Activated T-helper 1 cell treated with anti-CD3 and anti-CD28 coated beads, Interleukin-12 subunit alpha, Interleukin-12 subunit beta, Interleukin-2, Interleukin-4 antibody, amounts not matched to agents 30 ng/mL and 10 ng/mL and 1 ng/mL, durations not matched to agents 14 hours and 24 hours and 36 hours (primary cell): ENCODE data around the gene PLCG2. TPM values are rescaled to one million over a fixed set of nuclear protein-coding genes. Genes with fewer than 3 reads are reported as not detected.

Experiments
- DNase-seq: peaks from one replicate; pipeline ENCODE4 v3.0.0; 2021; ENCODE audit warnings: low spot score
- H3K27ac Mint-ChIP-seq: one replicate; pipeline ENCODE4 v1.8.0; 2021; ENCODE audit warnings: mild to moderate bottlenecking, mixed read lengths
- H3K27me3 Mint-ChIP-seq: one replicate; pipeline ENCODE4 v1.8.0; 2022; ENCODE audit warnings: mild to moderate bottlenecking, moderate library complexity, mixed read lengths; ENCODE audit not compliant: insufficient read depth
- H3K36me3 Mint-ChIP-seq: one replicate; pipeline ENCODE4 v1.8.0; 2021; ENCODE audit warnings: low read depth, mixed read lengths
- H3K4me1 Mint-ChIP-seq: one replicate; pipeline ENCODE4 v1.8.0; 2021; ENCODE audit warnings: low read depth, mixed read lengths
- H3K4me3 Mint-ChIP-seq: one replicate; pipeline ENCODE4 v1.8.0; 2021; ENCODE audit warnings: mild to moderate bottlenecking, moderate library complexity, mixed read lengths
- H3K9me3 Mint-ChIP-seq: one replicate; pipeline ENCODE4 v1.8.0; 2021; ENCODE audit warnings: mixed read lengths
- intact Hi-C: fragments of 100-400 bp; cut with micrococcal nuclease; formaldehyde crosslinking; loops from one replicate; pipeline ENCODE4 v1.15.1; 2024
- total RNA-seq: library from RNA; stranded (reverse); gene quantifications from 2 replicates; pipeline ENCODE4 v1.2.3, GENCODE V29; 2022

PLCG2 gene
- total RNA-seq, 1 donor from 2014 or later: 13.7 TPM

DNA sequence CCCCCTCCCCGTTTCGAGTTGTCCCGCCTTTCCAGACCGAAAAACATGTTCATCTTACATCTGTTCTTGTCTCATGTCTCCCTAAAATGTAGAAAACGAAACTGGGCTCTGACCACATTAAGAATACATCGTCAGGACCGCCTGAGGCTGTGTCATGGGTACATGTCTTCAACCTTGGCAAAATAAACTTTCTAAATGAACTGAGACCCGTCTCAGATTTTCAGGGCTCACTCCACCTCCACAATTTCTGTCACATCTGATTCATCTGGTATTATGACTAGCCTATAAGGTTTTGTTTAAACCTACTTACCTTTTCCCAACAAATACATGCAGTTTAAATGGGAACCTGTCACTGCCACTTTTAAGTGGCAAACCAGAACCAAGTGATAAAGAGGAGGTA, 231.6 kb downstream of the PLCG2 start:
- no peak for DNase-seq
- intact Hi-C loops: loop anchor here (2.0 kb wide), 2 partner anchors 72 to 160 kb away; partner anchors contain the start of gene MPHOSPH6
- Mint-ChIP-seq H3K36me3 (peaks cover 11% of the 10 kb centered on the region), H3K27me3 (peaks cover 5% of the 10 kb centered on the region), H3K4me1 (peaks cover 16% of the 10 kb centered on the region), H3K4me3 (peak overlapping the region; percentile 88), H3K27ac (peak overlapping the region; percentile 13), H3K9me3 (peaks cover 15% of the 10 kb centered on the region)

DNA sequence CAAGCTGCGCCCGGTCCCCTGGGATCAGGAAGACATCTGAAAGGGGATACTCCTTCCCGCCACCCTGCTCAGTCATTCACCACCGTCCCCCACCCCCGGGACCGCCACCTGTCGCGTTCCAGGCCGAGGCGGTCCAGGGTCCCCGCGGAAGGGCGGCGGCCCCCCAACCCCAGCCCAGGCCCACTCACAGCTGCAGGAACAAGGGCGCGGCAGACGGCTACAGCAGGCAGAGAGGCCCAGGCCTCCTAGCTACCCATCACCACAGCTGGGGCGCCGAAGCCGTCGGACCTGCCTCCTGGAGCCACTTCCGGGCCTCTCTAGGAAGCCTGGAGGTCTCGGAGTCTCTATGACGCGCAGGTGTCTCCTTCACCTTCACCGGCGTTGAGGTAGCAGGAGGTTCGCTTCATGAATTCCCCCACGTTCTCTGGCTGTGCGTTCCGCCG, 232.1 kb downstream of the PLCG2 start, which contains the start of gene SDR42E1:
Gene SDR42E1, minus strand, starts transcription at position 272 of the 443 bp plus-strand sequence. CDS start 10,612 bp downstream, outside the sequence.
- H3K36me3 Mint-ChIP-seq: peaks cover 11% of the 10 kb centered on the region
- peak within 1 kb of the TSS; percentile 72 for H3K27ac Mint-ChIP-seq
- intact Hi-C loops: loop anchor here (2.0 kb wide), 2 partner anchors 72 to 160 kb away; partner anchors contain the start of gene MPHOSPH6
- peaks cover 5% of the 10 kb centered on the region for H3K27me3 Mint-ChIP-seq
- DNase-seq: peak; percentile 42
- peaks cover 16% of the 10 kb centered on the region for H3K4me1 Mint-ChIP-seq
- peaks cover 15% of the 10 kb centered on the region for H3K9me3 Mint-ChIP-seq
- peak within 1 kb of the TSS; percentile 88 for H3K4me3 Mint-ChIP-seq

Other genes starting within 250 kb of the PLCG2 start
- gene SDR42E1, start 232.2 kb downstream of the PLCG2 start, total RNA-seq: 5.7 and 5.9 TPM in 2 replicates